ENCODE measurements around the gene CITED1. TPM values are rescaled to one million over a fixed set of nuclear protein-coding genes. Genes with fewer than 3 reads are reported as not detected.
"Not testable (repeated sequence)": the region's sequence is repeated elsewhere in the genome, so short reads cannot be mapped to it uniquely, and the experiment has no call there.

The CITED1 gene
- total and polyA plus RNA-seq, 2 experiments from 2014 or later: not detected

- in situ Hi-C loops (cut with MboI): no loop called here
- Histone ChIP-seq H3K4me3 (no peak overlapping the region), H3K4me1 (ENCODE audit: insufficient read depth) (no peaks in the 10 kb centered on the region), H2AFZ (no peak overlapping the region), H3K9ac (no peak overlapping the region), H3K9me3 (ENCODE audit: low read depth) (no peaks in the 10 kb centered on the region), H3K27me3 (replicated peaks; ENCODE audit: insufficient read depth) (no peaks in the 10 kb centered on the region), H3K36me3 (ENCODE audit: low read depth) (no peaks in the 10 kb centered on the region), H4K20me1 (ENCODE audit: insufficient read depth) (no peaks in the 10 kb centered on the region), H3F3A (ENCODE audit: insufficient read depth) (no peaks in the 10 kb centered on the region), H3K4me2 (ENCODE audit: unreplicated experiment) (no peak overlapping the region), H3K9me2 (ENCODE audit: insufficient read depth) (no peaks in the 10 kb centered on the region), H3K79me2 (ENCODE audit: insufficient read depth) (no peaks in the 10 kb centered on the region), H3K27ac (no peak overlapping the region)
- WGBS, 2 experiments (ENCODE audit: low coverage in 1 of 2, low lambda C conversion rate in 2 of 2, missing lambda C conversion rate in 2 of 2): 30 to 32% methylated on average over 7 of the region's 7 CpGs
- no peak for TF ChIP-seq EZH2phosphoT487 (IDR thresholded peaks at IDR 0.05; ENCODE audit: insufficient read depth, low read depth)
- TF ChIP-seq EZH2 (IDR thresholded peaks at IDR 0.05; ENCODE audit: insufficient read depth, poor library complexity, severe bottlenecking): no peak
- DNase-seq: no peak
Measured at GRCh38 chrX:72340041-72340440, 34.3 kb upstream of the CITED1 start.

GRCh38 chrX:72330131-72330530 is 24.4 kb upstream of the CITED1 start:
- Histone ChIP-seq H3K79me2 (ENCODE audit: insufficient read depth) (no peaks in the 10 kb centered on the region), H3K9ac (no peak overlapping the region)
- in situ Hi-C loops (cut with MboI): no loop called here

GRCh38 chrX:72326605-72327300 is 21.0 kb upstream of the CITED1 start:
- Histone ChIP-seq H3K9me3 (ENCODE audit: low read depth) (no peaks in the 10 kb centered on the region), H4K20me1 (ENCODE audit: insufficient read depth) (no peaks in the 10 kb centered on the region), H3K36me3 (ENCODE audit: low read depth) (no peaks in the 10 kb centered on the region), H3K79me2 (ENCODE audit: insufficient read depth) (no peaks in the 10 kb centered on the region), H2AFZ (no peak overlapping the region), H3K4me1 (ENCODE audit: insufficient read depth) (no peaks in the 10 kb centered on the region), H3K9ac (no peak overlapping the region), H3K27ac (no peak overlapping the region), H3K27me3 (replicated peaks; ENCODE audit: insufficient read depth) (no peaks in the 10 kb centered on the region), H3K4me2 (ENCODE audit: unreplicated experiment) (no peak overlapping the region), H3K9me2 (ENCODE audit: insufficient read depth) (no peaks in the 10 kb centered on the region), H3K4me3 (no peak overlapping the region), H3F3A (ENCODE audit: insufficient read depth) (no peaks in the 10 kb centered on the region)
- TF ChIP-seq EZH2 (IDR thresholded peaks at IDR 0.05; ENCODE audit: insufficient read depth, poor library complexity, severe bottlenecking): no peak
- TF ChIP-seq EZH2phosphoT487 (IDR thresholded peaks at IDR 0.05; ENCODE audit: insufficient read depth, low read depth): no peak
- WGBS, 2 experiments (ENCODE audit: low coverage in 1 of 2, low lambda C conversion rate in 2 of 2, missing lambda C conversion rate in 2 of 2): 97% methylated on average over 8 of the region's 8 CpGs
- no peak for DNase-seq
- in situ Hi-C loops (cut with MboI): no loop called here

More at GRCh38 chrX:72330131-72330530, 24.4 kb upstream of the CITED1 start:
- Histone ChIP-seq H3K4me3 (no peak overlapping the region), H2AFZ (no peak overlapping the region), H3F3A (ENCODE audit: insufficient read depth) (no peaks in the 10 kb centered on the region), H3K4me1 (ENCODE audit: insufficient read depth) (no peaks in the 10 kb centered on the region), H4K20me1 (ENCODE audit: insufficient read depth) (no peaks in the 10 kb centered on the region), H3K27ac (no peak overlapping the region), H3K9me3 (ENCODE audit: low read depth) (no peaks in the 10 kb centered on the region), H3K36me3 (ENCODE audit: low read depth) (no peaks in the 10 kb centered on the region), H3K9me2 (ENCODE audit: insufficient read depth) (no peaks in the 10 kb centered on the region), H3K4me2 (ENCODE audit: unreplicated experiment) (no peak overlapping the region), H3K27me3 (replicated peaks; ENCODE audit: insufficient read depth) (no peaks in the 10 kb centered on the region)
- TF ChIP-seq EZH2phosphoT487 (IDR thresholded peaks at IDR 0.05; ENCODE audit: insufficient read depth, low read depth) (no peak), EZH2 (IDR thresholded peaks at IDR 0.05; ENCODE audit: insufficient read depth, poor library complexity, severe bottlenecking) (no peak)
- 91% methylated on average over 3 of the region's 3 CpGs for WGBS, 2 experiments (ENCODE audit: low coverage in 1 of 2, low lambda C conversion rate in 2 of 2, missing lambda C conversion rate in 2 of 2)
- DNase-seq: no peak

GRCh38 chrX:72319651-72320050 is 13.9 kb upstream of the CITED1 start:
- 97 to 100% methylated on average over 3 to 8 of the region's 8 CpGs for WGBS, 2 experiments (ENCODE audit: low coverage in 1 of 2, low lambda C conversion rate in 2 of 2, missing lambda C conversion rate in 2 of 2)
- H3K4me1 ChIP-seq (ENCODE audit: insufficient read depth); H3K27me3 ChIP-seq (replicated peaks; ENCODE audit: insufficient read depth); H3K36me3 ChIP-seq (ENCODE audit: low read depth); H3K4me2 ChIP-seq (ENCODE audit: unreplicated experiment); H2AFZ ChIP-seq; H3K9me2 ChIP-seq (ENCODE audit: insufficient read depth); H3K4me3 ChIP-seq; H3K9me3 ChIP-seq (ENCODE audit: low read depth); DNase-seq; H4K20me1 ChIP-seq (ENCODE audit: insufficient read depth); H3K79me2 ChIP-seq (ENCODE audit: insufficient read depth); H3F3A ChIP-seq (ENCODE audit: insufficient read depth); H3K9ac ChIP-seq; H3K27ac ChIP-seq; in situ Hi-C loops (cut with MboI): not testable (repeated sequence)

- H3F3A ChIP-seq (ENCODE audit: insufficient read depth): no peaks in the 10 kb centered on the region
- no peaks in the 10 kb centered on the region for H4K20me1 ChIP-seq (ENCODE audit: insufficient read depth)
- no peaks in the 10 kb centered on the region for H3K4me1 ChIP-seq (ENCODE audit: insufficient read depth)
- H3K27me3 ChIP-seq (replicated peaks; ENCODE audit: insufficient read depth): no peaks in the 10 kb centered on the region
- H2AFZ ChIP-seq: no peak overlapping the region
- H3K9me2 ChIP-seq (ENCODE audit: insufficient read depth): no peaks in the 10 kb centered on the region
- H3K9me3 ChIP-seq (ENCODE audit: low read depth): no peaks in the 10 kb centered on the region
- WGBS, 2 experiments (ENCODE audit: low coverage in 1 of 2, low lambda C conversion rate in 2 of 2, missing lambda C conversion rate in 2 of 2): 51% methylated on average over 4 of the region's 4 CpGs; no CpG with 5 or more reads in 1 of the 2 experiments
- H3K9ac ChIP-seq: no peak overlapping the region
- no peaks in the 10 kb centered on the region for H3K79me2 ChIP-seq (ENCODE audit: insufficient read depth)
- TF ChIP-seq EZH2 (IDR thresholded peaks at IDR 0.05; ENCODE audit: insufficient read depth, poor library complexity, severe bottlenecking): no peak
- TF ChIP-seq EZH2phosphoT487 (IDR thresholded peaks at IDR 0.05; ENCODE audit: insufficient read depth, low read depth): no peak
- no peak overlapping the region for H3K4me3 ChIP-seq
- DNase-seq: no peak
- no peak overlapping the region for H3K4me2 ChIP-seq (ENCODE audit: unreplicated experiment)
- in situ Hi-C loops (cut with MboI): no loop called here
- H3K36me3 ChIP-seq (ENCODE audit: low read depth): no peaks in the 10 kb centered on the region
- no peak overlapping the region for H3K27ac ChIP-seq
Measured at GRCh38 chrX:72317139-72317538, 11.4 kb upstream of the CITED1 start.
